HEK293T (cell line): ENCODE data around the gene ZNF324.
"Not testable (repeated sequence)": the region's sequence is repeated elsewhere in the genome, so short reads cannot be mapped to it uniquely, and the experiment has no call there.

ENCODE experiments used
- CTCF ChIA-PET: fragments of 350-600 bp; formaldehyde crosslinking; extraction: SDS; loops from one replicate; lab custom pipeline; 2021; ENCODE audit warnings: antibody characterized with exemption, inconsistent platforms; lab: Yijun Ruan, JAX
- POLR2A ChIA-PET: fragments of 350-600 bp; formaldehyde crosslinking; extraction: SDS; loops from one replicate; lab custom pipeline; 2020; ENCODE audit warnings: antibody characterized with exemption, inconsistent platforms; lab: Yijun Ruan, JAX
- DNase-seq: peaks from one replicate; pipeline ENCODE4 v3.0.0; 2012; ENCODE audit warnings: mixed read lengths; ENCODE audit errors: extremely low spot score
- ARNT ChIP-seq: fragments of 450-650 bp; IDR thresholded peaks from 2 replicates; pipeline ENCODE4 v1.6.1; 2017; ENCODE audit warnings: mild to moderate bottlenecking
- BHLHE40 ChIP-seq: fragments of 450-650 bp; IDR thresholded peaks from 2 replicates; pipeline ENCODE4 v1.6.1; 2016; ENCODE audit warnings: mild to moderate bottlenecking, moderate library complexity, borderline replicate concordance
- CTBP1 ChIP-seq: fragments of 450-650 bp; IDR thresholded peaks from 2 replicates; pipeline ENCODE4 v1.6.1; 2016; ENCODE audit warnings: borderline replicate concordance
- ELF4 ChIP-seq: fragments of 450-650 bp; IDR thresholded peaks from 2 replicates; pipeline ENCODE4 v1.6.1; 2017; ENCODE audit warnings: antibody characterized with exemption
- FOXA1 ChIP-seq: fragments of 450-650 bp; IDR thresholded peaks from 2 replicates; pipeline ENCODE4 v1.6.1; 2016; ENCODE audit warnings: mild to moderate bottlenecking
- FOXK2 ChIP-seq: fragments of 450-650 bp; IDR thresholded peaks from 2 replicates; pipeline ENCODE4 v1.6.1; 2016; ENCODE audit warnings: mild to moderate bottlenecking
- FOXM1 ChIP-seq: fragments of 450-650 bp; IDR thresholded peaks from 2 replicates; pipeline ENCODE4 v1.6.1; 2017; ENCODE audit warnings: mild to moderate bottlenecking, borderline replicate concordance
- HDGF ChIP-seq: fragments of 450-650 bp; IDR thresholded peaks from 2 replicates; pipeline ENCODE4 v1.6.1; 2017; ENCODE audit warnings: antibody characterized with exemption, borderline replicate concordance
- L3MBTL2 ChIP-seq: fragments of 450-650 bp; conservative IDR thresholded peaks from 2 replicates; pipeline ENCODE4 v1.6.1; 2016; ENCODE audit warnings: mild to moderate bottlenecking
- LEF1 ChIP-seq: fragments of 450-650 bp; IDR thresholded peaks from 2 replicates; pipeline ENCODE4 v1.6.1; 2017; ENCODE audit warnings: mild to moderate bottlenecking, borderline replicate concordance
- NFRKB ChIP-seq: fragments of 450-650 bp; IDR thresholded peaks from 2 replicates; pipeline ENCODE4 v1.6.1; 2016; ENCODE audit warnings: mild to moderate bottlenecking, moderate library complexity
- PKNOX1 ChIP-seq: fragments of 450-650 bp; IDR thresholded peaks from 2 replicates; pipeline ENCODE4 v1.6.1; 2016
- SP1 ChIP-seq: fragments of 450-650 bp; IDR thresholded peaks from 2 replicates; pipeline ENCODE4 v1.6.1; 2017
- SUZ12 ChIP-seq: fragments of 450-650 bp; IDR thresholded peaks from 2 replicates; pipeline ENCODE4 v1.6.1; 2016; ENCODE audit warnings: mild to moderate bottlenecking
- TARDBP ChIP-seq: fragments of 450-650 bp; IDR thresholded peaks from 2 replicates; pipeline ENCODE4 v1.6.1; 2016
- ZNF384 ChIP-seq: fragments of 450-650 bp; IDR thresholded peaks from 2 replicates; pipeline ENCODE4 v1.6.1; 2016

Gene ZNF324

DNA sequence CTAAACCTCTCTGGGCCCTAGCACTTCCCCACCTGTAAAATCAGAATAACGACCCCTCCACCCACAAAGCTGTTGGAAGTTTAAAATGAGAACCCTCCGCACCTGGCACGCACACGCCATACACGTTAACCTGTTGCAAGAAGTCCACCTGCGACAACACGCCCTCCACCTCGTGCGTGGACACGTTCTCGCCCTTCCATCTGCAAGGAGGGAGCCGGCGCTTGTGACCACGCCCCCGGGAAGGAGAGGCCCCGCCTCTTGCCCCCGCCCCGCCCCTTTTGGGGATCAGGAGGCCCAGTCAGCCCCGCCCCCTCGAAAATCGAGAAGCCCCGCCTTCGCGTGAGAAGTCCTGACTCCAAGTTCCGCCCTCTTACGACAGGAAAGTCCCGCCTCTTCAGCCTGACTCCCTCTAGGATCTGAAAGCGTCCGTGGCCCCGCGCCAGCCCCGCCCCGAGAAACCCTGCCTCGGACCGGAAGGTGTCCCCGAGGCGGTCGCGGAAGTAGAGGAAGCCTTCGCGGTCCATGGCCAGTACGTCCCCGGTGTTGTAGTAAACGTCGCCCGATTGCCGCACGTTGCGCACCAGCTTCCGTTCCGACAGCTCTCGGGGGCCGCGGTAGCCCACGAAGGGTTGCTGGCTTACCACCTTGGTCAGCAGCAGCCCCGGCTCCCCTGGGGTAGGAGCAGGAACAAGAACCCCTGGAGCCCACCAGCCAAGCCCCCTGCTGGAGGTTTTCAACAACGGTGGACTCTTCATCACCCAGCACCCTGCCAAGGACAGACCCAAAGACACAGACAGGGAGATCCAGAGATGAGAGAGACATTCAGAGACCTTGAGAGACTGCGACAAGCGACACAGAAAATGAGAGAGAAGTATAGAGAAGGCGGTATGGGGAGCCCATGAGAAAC is 32.4 kb downstream of the ZNF324 start:
- TF ChIP-seq NFRKB (no peak), LEF1 (no peak), FOXK2 (no peak), SP1 (no peak), L3MBTL2 (peak; percentile 68), FOXA1 (no peak), ARNT (no peak), TARDBP (no peak), SUZ12 (no peak), HDGF (0 out of 2 replicates have a peak, but pooled peaks have one; percentile 68), CTBP1 (peak; percentile 85), FOXM1 (no peak), PKNOX1 (peak; percentile 55), ELF4 (no peak; the same call in 1 of the 2 replicates), ZNF384 (no peak), BHLHE40 (no peak)
- DNase-seq, result peak; percentile 97
- ChIA-PET POLR2A (interaction anchor here (0.6 to 1.8 kb wide), 4 partner anchors 20 to 48 kb away, joined by 3 to 10 read pairs (median 6); partner anchors contain the start of genes ZBTB45, ZNF324B and ZNF446), CTCF (no interaction called here)

DNA sequence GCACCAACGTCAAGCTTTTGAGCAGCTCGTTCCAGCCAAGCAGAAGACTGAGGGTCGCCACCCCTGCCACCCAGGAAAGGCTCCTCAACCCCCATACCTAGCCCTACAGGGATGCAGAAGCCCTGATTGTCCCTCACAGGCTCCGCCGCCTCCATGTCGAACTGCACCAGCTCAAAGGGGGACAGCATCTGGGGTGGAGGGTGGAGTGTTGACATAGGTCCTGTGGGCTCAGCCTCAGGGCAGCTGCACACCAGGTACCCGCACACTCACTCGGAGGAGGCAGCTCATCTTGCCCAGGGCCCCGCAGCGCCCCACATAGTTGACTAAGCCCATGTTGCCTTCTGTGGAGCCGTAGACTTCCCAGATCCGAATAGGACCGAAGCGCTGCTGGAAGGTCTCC is 33.4 kb downstream of the ZNF324 start:
- ChIA-PET CTCF (no interaction called here), POLR2A (interaction anchor here (0.6 to 1.8 kb wide), 3 partner anchors 18 to 25 kb away, joined by 3 to 10 read pairs (median 5); partner anchors contain the start of genes ZBTB45 and ZNF446)
- no peak for DNase-seq
- TF ChIP-seq CTBP1 (no peak), NFRKB (no peak), BHLHE40 (no peak), TARDBP (no peak), L3MBTL2 (no peak), ZNF384 (no peak)

DNA sequence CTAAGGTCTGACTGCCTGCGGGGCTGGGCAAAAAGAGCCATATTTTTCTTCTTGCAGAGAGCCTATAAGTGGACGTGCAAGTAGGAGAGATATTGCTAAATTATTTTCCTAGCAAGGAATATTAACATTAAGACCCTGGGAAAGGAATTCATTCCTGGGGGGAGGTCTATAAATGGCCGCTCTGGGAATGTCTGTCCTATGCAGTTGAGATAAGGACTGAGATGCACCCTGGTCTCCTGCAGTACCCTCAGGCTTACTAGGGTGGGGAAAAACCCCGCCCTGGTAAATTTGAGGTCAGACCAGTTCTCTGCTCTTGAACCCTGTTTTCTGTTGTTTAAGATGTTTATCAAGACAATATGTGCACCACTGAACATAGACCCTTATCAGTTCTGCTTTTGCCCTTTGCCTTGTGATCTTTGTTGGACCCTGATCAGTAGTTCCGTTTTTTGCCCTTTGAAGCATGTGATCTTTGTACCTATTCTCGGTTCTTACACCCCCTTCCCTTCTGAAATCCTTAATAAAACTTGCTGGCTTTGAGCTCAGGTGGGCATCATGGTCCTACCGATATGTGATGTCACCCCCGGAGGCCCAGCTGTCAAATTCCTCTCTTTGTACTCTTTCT is 40.8 kb downstream of the ZNF324 start:
- POLR2A ChIA-PET, CTCF ChIA-PET, DNase-seq: not testable (repeated sequence)

- no peak for DNase-seq
- CTCF ChIA-PET, result no interaction called here
- POLR2A ChIA-PET, result no interaction called here
- no peak for TF ChIP-seq PKNOX1
- no peak for TF ChIP-seq SUZ12
- TF ChIP-seq ARNT, result no peak
- TF ChIP-seq FOXK2, result no peak
- no peak for TF ChIP-seq SP1
Measured at GRCh38 chr19:58509731-58510083, 42.8 kb downstream of the ZNF324 start.

- no peak for TF ChIP-seq NFRKB
- no peak for TF ChIP-seq ARNT
- no peak for TF ChIP-seq SUZ12
- TF ChIP-seq PKNOX1, result no peak
- no peak for TF ChIP-seq CTBP1
- TF ChIP-seq ZNF384, result no peak
- no peak for TF ChIP-seq SP1
- no peak for TF ChIP-seq HDGF
- TF ChIP-seq L3MBTL2, result no peak
- TF ChIP-seq LEF1, result no peak
- TF ChIP-seq ELF4, result no peak
- no peak for TF ChIP-seq FOXM1
- no peak for TF ChIP-seq FOXK2
- TF ChIP-seq TARDBP, result no peak
- no peak for TF ChIP-seq BHLHE40
- TF ChIP-seq FOXA1, result no peak
- CTCF ChIA-PET, result no interaction called here
- DNase-seq, result no peak
- POLR2A ChIA-PET, result no interaction called here
Measured at GRCh38 chr19:58510084-58510862, 43.4 kb downstream of the ZNF324 start.
